SU-DHL-6 (cell line): ENCODE data around the gene SEMA5A.

Experiments used
- CTCF ChIP-seq: fragments of 200-600 bp; sonication (generic); IDR thresholded peaks from one replicate; pipeline ENCODE4 v1.5.1; 2017; ENCODE audit warnings: antibody characterized with exemption, mild to moderate bottlenecking, low read length, moderate library complexity; ENCODE audit not compliant: insufficient read depth, poor library complexity, severe bottlenecking
- EZH2phosphoT487 ChIP-seq: fragments of 200-600 bp; sonication (generic), shearing (Covaris generic); conservative IDR thresholded peaks from 2 replicates; pipeline ENCODE4 v1.6.1; 2018; ENCODE audit warnings: mild to moderate bottlenecking, antibody characterized with exemption, low read length, moderate library complexity, mixed read lengths

- TF ChIP-seq CTCF, result no peak
- no peak for TF ChIP-seq EZH2phosphoT487
Measured at GRCh38 chr5:9477537-9477936, 68.3 kb downstream of the SEMA5A start.
